B cell (primary cell): ENCODE measurements around the gene CDKAL1. TPM values are rescaled to one million over a fixed set of nuclear protein-coding genes. Genes with fewer than 3 reads are reported as not detected.
"Not testable (repeated sequence)": the region's sequence is repeated elsewhere in the genome, so short reads cannot be mapped to it uniquely, and the experiment has no call there.

ENCODE experiments used
- ATAC-seq: fragments of 200-7000 bp; cut with Tn5 transposase; one replicate; pipeline ENCODE4 v1.10.0; 2021; ENCODE audit warnings: low read depth, mild to moderate bottlenecking, moderate number of reproducible peaks, moderate library complexity
- CTCF ChIA-PET: fragments of 350-600 bp; sonication (Branson Sonifier 250); formaldehyde crosslinking; loops from one replicate; lab custom pipeline; 2021; ENCODE audit warnings: antibody characterized with exemption, inconsistent platforms; lab: Charles Lee
- POLR2A ChIA-PET: fragments of 350-600 bp; sonication (Branson Sonifier 250); formaldehyde crosslinking; loops from one replicate; lab custom pipeline; 2021; ENCODE audit warnings: antibody characterized with exemption; lab: Charles Lee
- DNase-seq: peaks from one replicate; pipeline ENCODE4 v3.0.0; 2013
- H2AFZ ChIP-seq: 2 replicates; pipeline ENCODE4 v1.6.1; 2012; ENCODE audit warnings: mild to moderate bottlenecking, low read depth, low read length; ENCODE audit not compliant: insufficient read depth, poor library complexity, severe bottlenecking
- H3K27ac ChIP-seq, 2 donors: 1 replicate in 1 of 2; 2 replicates in 1 of 2; pipeline ENCODE4 v1.5.1; 2012 to 2013; ENCODE audit warnings: low read length in 2 of 2, mild to moderate bottlenecking in 2 of 2, moderate library complexity in 1 of 2
- H3K27me3 ChIP-seq, 4 experiments: fragments of 200-600 bp in 1 of 4; sonication (generic) in 1 of 4; replicated peaks in 1 of 4; 1 replicate in 2 of 4; 2 replicates in 2 of 4; pipeline versions ENCODE4 v1.6.1 to v1.7.0; 2013 to 2016; ENCODE audit warnings: low read length in 3 of 4, mild to moderate bottlenecking in 2 of 4, mixed read lengths in 1 of 4, moderate library complexity in 1 of 4; ENCODE audit not compliant: insufficient read depth in 4 of 4, control insufficient read depth in 3 of 4; ENCODE audit errors: control extremely low read depth in 1 of 4
- H3K36me3 ChIP-seq, 2 experiments: replicated peaks in 1 of 2; 1 replicate in 1 of 2; 2 replicates in 1 of 2; pipeline versions ENCODE4 v1.6.1 to v1.7.1; 2013; ENCODE audit warnings: low read length in 1 of 2; ENCODE audit not compliant: insufficient read depth in 2 of 2, control insufficient read depth in 1 of 2; ENCODE audit errors: control extremely low read depth in 1 of 2, extremely low read depth in 1 of 2
- H3K4me1 ChIP-seq, 2 donors: fragments of 200-600 bp in 1 of 2; sonication (generic) in 1 of 2; 1 replicate in 1 of 2; 2 replicates in 1 of 2; pipeline versions ENCODE4 v1.5.1 to v1.6.1; 2013 to 2017; ENCODE audit warnings: low read length in 2 of 2; ENCODE audit not compliant: control insufficient read depth in 2 of 2, insufficient read depth in 2 of 2
- H3K4me2 ChIP-seq: replicated peaks from 2 replicates; pipeline ENCODE3; 2012; ENCODE audit warnings: mild to moderate bottlenecking, low read depth, low read length; ENCODE audit not compliant: poor library complexity, severe bottlenecking
- H3K4me3 ChIP-seq, 5 experiments: fragments of 200-600 bp in 1 of 5; sonication (generic) in 1 of 5; 1 replicate in 3 of 5; 2 replicates in 2 of 5; pipeline versions ENCODE4 v1.5.1 to v1.7.0; 2011 to 2016; ENCODE audit warnings: low read length in 4 of 5, mild to moderate bottlenecking in 4 of 5, low read depth in 2 of 5, control low read depth in 1 of 5, moderate library complexity in 1 of 5; ENCODE audit not compliant: insufficient read depth in 1 of 5; ENCODE audit errors: control extremely low read depth in 1 of 5, extremely low read depth in 1 of 5
- H3K79me2 ChIP-seq: fragments of 200-600 bp; sonication (generic); one replicate; pipeline ENCODE4 v1.6.0; 2016; ENCODE audit warnings: low read length; ENCODE audit not compliant: control insufficient read depth, insufficient read depth
- H3K9ac ChIP-seq: fragments of 200-600 bp; sonication (generic); 2 replicates; pipeline ENCODE4 v1.6.1; 2017; ENCODE audit warnings: mild to moderate bottlenecking, low read length, moderate library complexity
- H3K9me3 ChIP-seq, 3 donors: one replicate each; pipeline versions ENCODE4 v1.6.1 to v1.7.1; 2013; ENCODE audit warnings: low read length in 2 of 3; ENCODE audit not compliant: control insufficient read depth in 2 of 3, insufficient read depth in 1 of 3; ENCODE audit errors: control extremely low read depth in 1 of 3
- H4K20me1 ChIP-seq: 2 replicates; pipeline ENCODE4 v1.6.0; 2012; ENCODE audit warnings: mild to moderate bottlenecking, low read length; ENCODE audit not compliant: insufficient read depth, control insufficient read depth, poor library complexity, severe bottlenecking
- H3K27ac Mint-ChIP-seq: one replicate; pipeline ENCODE4 v1.8.0; 2021; ENCODE audit warnings: mixed read lengths
- H3K27me3 Mint-ChIP-seq: one replicate; pipeline ENCODE4 v1.8.0; 2021; ENCODE audit warnings: mixed read lengths
- H3K4me1 Mint-ChIP-seq: one replicate; pipeline ENCODE4 v1.8.0; 2021; ENCODE audit warnings: mixed read lengths
- H3K4me3 Mint-ChIP-seq: one replicate; pipeline ENCODE4 v1.8.0; 2021; ENCODE audit warnings: mixed read lengths
- H3K9me3 Mint-ChIP-seq: one replicate; pipeline ENCODE4 v1.8.0; 2022; ENCODE audit warnings: mixed read lengths; ENCODE audit not compliant: insufficient read depth
- CTCF ChIP-seq: fragments of 200-600 bp; IDR thresholded peaks from one replicate; pipeline ENCODE4 v1.8.0; 2022; ENCODE audit warnings: antibody characterized with exemption, mild to moderate bottlenecking
- EZH2 ChIP-seq: IDR thresholded peaks from 2 replicates; pipeline ENCODE4 v1.6.1; 2012; ENCODE audit warnings: borderline replicate concordance, low read depth, mild to moderate bottlenecking, moderate library complexity, low read length; ENCODE audit not compliant: insufficient read depth, poor library complexity, severe bottlenecking
- WGBS: methylation state at CpG from one replicate; pipeline ENCODE4 v1.1.5; 2013; ENCODE audit warnings: missing lambda C conversion rate; ENCODE audit not compliant: insufficient coverage; 5-methylcytosine and 5-hydroxymethylcytosine counted together
- intact Hi-C: fragments of 100-400 bp; cut with micrococcal nuclease; formaldehyde crosslinking; loops from one replicate; pipeline ENCODE4 v1.10.0; 2022
- polyA plus RNA-seq: library from polyadenylated mRNA; depleted of rRNA; stranded (reverse); fragments of >200 nt; gene quantifications from 2 replicates; pipeline ENCODE4 v1.2.3, GENCODE V29; 2012
- total RNA-seq, 2 donors: library from RNA; stranded (reverse); fragments of 120-200 nt in 1 of 2; gene quantifications; 1 replicate in 1 of 2; 2 replicates in 1 of 2; pipeline versions ENCODE4 v1.2.3 to v1.2.4, GENCODE V29; 2013 to 2022

The CDKAL1 gene
- total and polyA plus RNA-seq, 2 donors (not counting 1 experiment from before 2014, with no cell fraction given), result 6.1 to 33.3 TPM

DNA sequence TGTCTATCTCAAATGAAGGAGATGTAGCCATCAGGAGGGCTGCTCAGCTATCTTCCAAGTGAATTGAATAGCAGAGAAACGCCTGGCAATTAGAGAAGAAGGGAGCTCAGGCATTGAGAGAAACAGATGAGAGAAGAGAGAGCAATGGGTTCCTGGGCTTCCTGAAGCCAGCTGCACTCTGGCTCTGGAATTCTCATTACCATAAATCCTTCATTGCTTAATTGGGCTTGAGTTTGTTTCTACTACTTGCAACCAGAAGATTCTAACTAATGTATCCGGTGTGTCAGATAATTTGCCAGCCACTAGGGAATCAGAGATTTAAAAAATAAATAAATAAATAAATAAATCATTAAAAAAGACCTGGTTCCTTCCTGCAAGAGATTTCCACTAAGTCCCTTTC lies 25.0 kb upstream of the CDKAL1 start:
- Mint-ChIP-seq H3K4me3 (no peak overlapping the region), H3K4me1 (no peaks in the 10 kb centered on the region), H3K9me3 (no peaks in the 10 kb centered on the region), H3K27ac (no peak overlapping the region), H3K27me3 (peaks cover 15% of the 10 kb centered on the region)
- no peak overlapping the region for H3K27ac ChIP-seq
- TF ChIP-seq CTCF (no peak), EZH2 (no peak)
- no peaks in the 10 kb centered on the region for H3K4me1 ChIP-seq
- WGBS, result 100% methylated on average over 1 of the region's 2 CpGs
- no peaks in the 10 kb centered on the region for H4K20me1 ChIP-seq
- no peaks in the 10 kb centered on the region for H3K79me2 ChIP-seq
- ChIA-PET POLR2A (no interaction called here), CTCF (no interaction called here)
- ATAC-seq (no peak), DNase-seq (no peak)
- H3K27me3 ChIP-seq, result no peaks in the 10 kb centered on the region
- no peak overlapping the region for H3K9ac ChIP-seq
- no peaks in the 10 kb centered on the region for H3K9me3 ChIP-seq
- H2AFZ ChIP-seq, result no peak overlapping the region
- H3K36me3 ChIP-seq, result no peaks in the 10 kb centered on the region
- no peak overlapping the region for H3K4me3 ChIP-seq
- no peak overlapping the region for H3K4me2 ChIP-seq
- intact Hi-C loops, result no loop called here

- Mint-ChIP-seq H3K4me3 (no peak overlapping the region), H3K27ac (no peak overlapping the region), H3K9me3 (no peaks in the 10 kb centered on the region), H3K27me3 (peaks cover 15% of the 10 kb centered on the region), H3K4me1 (no peaks in the 10 kb centered on the region)
- H3K36me3 ChIP-seq, result no peaks in the 10 kb centered on the region
- POLR2A ChIA-PET, result no interaction called here
- H3K4me2 ChIP-seq, result no peak overlapping the region
- 72% methylated on average over 2 of the region's 2 CpGs for WGBS
- no peaks in the 10 kb centered on the region for H3K27me3 ChIP-seq
- intact Hi-C loops, result no loop called here
- no peak for DNase-seq
- H2AFZ ChIP-seq, result no peak overlapping the region
- no peaks in the 10 kb centered on the region for H3K9me3 ChIP-seq
- TF ChIP-seq EZH2 (no peak), CTCF (no peak)
- H3K4me1 ChIP-seq, result no peaks in the 10 kb centered on the region
- H4K20me1 ChIP-seq, result no peaks in the 10 kb centered on the region
- ATAC-seq, result no peak
- no peaks in the 10 kb centered on the region for H3K79me2 ChIP-seq
- no peak overlapping the region for H3K4me3 ChIP-seq
- H3K27ac ChIP-seq, result no peak overlapping the region
- H3K9ac ChIP-seq, result no peak overlapping the region
- CTCF ChIA-PET, result no interaction called here
These were observed 22.4 kb upstream of the CDKAL1 start for GRCh38 chr6:20511852-20512251.

GRCh38 chr6:20525208-20525607 lies 9.0 kb upstream of the CDKAL1 start:
- CTCF ChIA-PET, result interaction anchor here (1.2 kb wide), 1 partner anchor 236 kb away, joined by 4 read pairs; no protein-coding TSS in a partner anchor
- H3K4me3 Mint-ChIP-seq, ATAC-seq, H3K79me2 ChIP-seq, H3K4me2 ChIP-seq, H3K27me3 ChIP-seq, POLR2A ChIA-PET, H3K4me1 Mint-ChIP-seq, H2AFZ ChIP-seq, H3K27ac Mint-ChIP-seq, H3K9me3 ChIP-seq, H3K4me3 ChIP-seq, intact Hi-C loops, DNase-seq, H3K9ac ChIP-seq, H3K9me3 Mint-ChIP-seq, H3K27ac ChIP-seq, H4K20me1 ChIP-seq, H3K4me1 ChIP-seq, H3K36me3 ChIP-seq: not testable (repeated sequence)
- WGBS, result no CpG with 5 or more reads among the region's 3 CpGs
- peaks cover 14% of the 10 kb centered on the region for H3K27me3 Mint-ChIP-seq
